ENCODE data around the gene CD86.

The CD86 gene

DNA sequence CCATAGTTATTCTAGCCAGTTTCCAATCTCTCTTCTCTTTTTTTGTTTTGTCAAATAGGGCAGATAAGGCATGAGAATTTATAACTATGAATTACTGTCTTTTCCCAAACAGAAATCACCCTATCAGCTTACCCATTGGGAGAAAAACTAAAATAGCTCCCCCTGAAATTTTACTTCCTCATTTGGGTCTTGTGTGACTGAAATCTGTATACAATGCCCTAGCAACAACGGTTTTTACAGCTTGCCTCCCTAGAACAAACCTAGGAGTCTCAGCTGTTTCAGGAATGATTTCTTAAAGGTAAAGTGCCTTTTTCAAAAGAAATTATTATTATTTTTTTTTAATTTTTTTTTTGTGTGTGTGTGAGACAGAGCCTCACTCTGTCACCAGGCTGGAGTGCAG lies 56.8 kb downstream of the CD86 start:
- peaks cover 8% of the 10 kb centered on the region for H3K9me3 Mint-ChIP-seq
- H3K4me1 Mint-ChIP-seq, result no peaks in the 10 kb centered on the region
- H3K27ac Mint-ChIP-seq, result no peak overlapping the region
- TF ChIP-seq, protein P1, sequence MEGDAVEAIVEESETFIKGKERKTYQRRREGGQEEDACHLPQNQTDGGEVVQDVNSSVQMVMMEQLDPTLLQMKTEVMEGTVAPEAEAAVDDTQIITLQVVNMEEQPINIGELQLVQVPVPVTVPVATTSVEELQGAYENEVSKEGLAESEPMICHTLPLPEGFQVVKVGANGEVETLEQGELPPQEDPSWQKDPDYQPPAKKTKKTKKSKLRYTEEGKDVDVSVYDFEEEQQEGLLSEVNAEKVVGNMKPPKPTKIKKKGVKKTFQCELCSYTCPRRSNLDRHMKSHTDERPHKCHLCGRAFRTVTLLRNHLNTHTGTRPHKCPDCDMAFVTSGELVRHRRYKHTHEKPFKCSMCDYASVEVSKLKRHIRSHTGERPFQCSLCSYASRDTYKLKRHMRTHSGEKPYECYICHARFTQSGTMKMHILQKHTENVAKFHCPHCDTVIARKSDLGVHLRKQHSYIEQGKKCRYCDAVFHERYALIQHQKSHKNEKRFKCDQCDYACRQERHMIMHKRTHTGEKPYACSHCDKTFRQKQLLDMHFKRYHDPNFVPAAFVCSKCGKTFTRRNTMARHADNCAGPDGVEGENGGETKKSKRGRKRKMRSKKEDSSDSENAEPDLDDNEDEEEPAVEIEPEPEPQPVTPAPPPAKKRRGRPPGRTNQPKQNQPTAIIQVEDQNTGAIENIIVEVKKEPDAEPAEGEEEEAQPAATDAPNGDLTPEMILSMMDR (IDR thresholded peaks at IDR 0.05), result no peak
- H3K36me3 Mint-ChIP-seq (ENCODE audit: low read depth), result no peaks in the 10 kb centered on the region
- H3K27me3 Mint-ChIP-seq (ENCODE audit: low read depth, poor library complexity), result peaks cover 7% of the 10 kb centered on the region
- no peak for DNase-seq
- no peak overlapping the region for H3K4me3 Mint-ChIP-seq

DNA sequence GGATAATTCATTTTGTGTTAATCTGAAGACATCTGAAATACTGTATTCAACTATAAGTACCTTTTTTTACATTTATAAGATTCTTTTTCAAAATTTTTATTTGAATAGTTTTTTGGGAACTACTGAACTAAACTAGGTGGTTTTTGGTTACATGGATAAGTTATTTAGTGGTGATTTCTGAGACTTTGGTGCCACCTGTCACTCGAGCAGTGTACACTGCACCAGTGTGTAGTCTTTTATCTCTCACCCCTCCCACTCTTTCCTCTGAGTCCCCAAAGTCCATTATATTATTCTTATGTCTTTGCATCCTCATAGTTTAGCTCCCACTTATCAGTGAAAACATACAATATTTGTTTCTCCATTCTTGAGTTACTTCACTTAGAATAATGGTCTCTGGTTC lies 57.6 kb downstream of the CD86 start:
- TF ChIP-seq, protein P1 (IDR thresholded peaks at IDR 0.05), result no peak
- H3K9me3 Mint-ChIP-seq, result peaks cover 8% of the 10 kb centered on the region
- DNase-seq, result no peak
- H3K4me3 Mint-ChIP-seq, result no peak overlapping the region
- H3K36me3 Mint-ChIP-seq (ENCODE audit: low read depth), result no peaks in the 10 kb centered on the region
- peaks cover 8% of the 10 kb centered on the region for H3K27me3 Mint-ChIP-seq (ENCODE audit: low read depth, poor library complexity)
- no peak overlapping the region for H3K27ac Mint-ChIP-seq
- H3K4me1 Mint-ChIP-seq, result no peaks in the 10 kb centered on the region

DNA sequence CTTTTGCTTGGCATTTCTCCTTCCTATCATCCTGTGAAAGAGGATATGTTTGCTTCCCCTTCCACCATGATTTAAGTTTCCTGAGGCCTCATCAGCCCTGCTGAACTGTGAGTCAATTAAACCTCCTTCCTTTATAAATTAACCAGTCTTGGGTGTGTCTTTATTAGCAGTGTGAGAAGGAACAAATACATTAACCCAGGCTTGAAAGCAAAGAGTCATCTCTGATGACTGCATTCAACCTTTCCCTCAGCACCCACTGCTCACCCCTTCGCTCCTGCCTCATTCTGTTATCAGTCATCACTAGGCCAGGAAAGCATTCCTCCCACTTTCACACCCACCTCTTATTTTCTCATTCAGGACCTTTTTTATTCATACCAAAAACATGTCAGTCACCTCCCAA lies 68.7 kb downstream of the CD86 start:
- Mint-ChIP-seq H3K4me1 (no peaks in the 10 kb centered on the region), H3K27me3 (ENCODE audit: low read depth, poor library complexity) (peaks cover 6% of the 10 kb centered on the region), H3K9me3 (peaks cover 23% of the 10 kb centered on the region), H3K27ac (no peak overlapping the region), H3K4me3 (no peak overlapping the region), H3K36me3 (ENCODE audit: low read depth) (no peaks in the 10 kb centered on the region)
- no peak for DNase-seq
- TF ChIP-seq, protein P1 (IDR thresholded peaks at IDR 0.05), result no peak

DNA sequence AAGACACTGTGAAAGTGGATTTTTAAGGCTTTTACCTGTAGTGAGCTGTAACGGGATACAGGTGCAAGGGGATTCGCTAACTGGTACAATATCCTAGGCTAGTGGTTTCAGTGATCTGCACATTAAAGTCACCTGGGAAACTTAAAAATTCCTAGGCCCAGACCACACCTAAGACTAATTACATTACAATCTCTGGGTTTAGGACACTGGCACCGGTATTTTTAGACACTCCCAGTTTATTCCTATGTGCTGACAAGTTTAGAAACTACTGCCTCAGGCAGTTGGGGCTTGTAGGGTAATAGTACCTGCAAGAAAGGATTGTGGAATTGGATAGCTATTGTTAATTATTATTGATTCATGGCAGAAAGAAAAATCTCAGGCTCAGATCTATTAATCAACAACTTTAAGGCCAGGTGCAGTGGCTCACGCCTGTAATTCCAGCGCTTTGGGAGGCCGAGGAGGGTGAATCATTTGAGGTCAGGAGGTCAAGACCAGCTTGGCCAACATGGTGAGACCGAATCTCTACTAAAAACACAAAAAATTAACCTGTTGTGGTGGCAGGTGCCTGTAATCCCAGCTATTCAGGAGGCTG lies 77.9 kb downstream of the CD86 start:
- TF ChIP-seq, protein P1 (IDR thresholded peaks at IDR 0.05), result no peak
- no peak overlapping the region for H3K4me3 Mint-ChIP-seq
- peaks cover 11% of the 10 kb centered on the region for H3K27me3 Mint-ChIP-seq (ENCODE audit: low read depth, poor library complexity)
- DNase-seq, result no peak
- H3K36me3 Mint-ChIP-seq (ENCODE audit: low read depth), result no peaks in the 10 kb centered on the region
- H3K4me1 Mint-ChIP-seq, result no peaks in the 10 kb centered on the region
- peaks cover 19% of the 10 kb centered on the region for H3K9me3 Mint-ChIP-seq
- H3K27ac Mint-ChIP-seq, result no peak overlapping the region

DNA sequence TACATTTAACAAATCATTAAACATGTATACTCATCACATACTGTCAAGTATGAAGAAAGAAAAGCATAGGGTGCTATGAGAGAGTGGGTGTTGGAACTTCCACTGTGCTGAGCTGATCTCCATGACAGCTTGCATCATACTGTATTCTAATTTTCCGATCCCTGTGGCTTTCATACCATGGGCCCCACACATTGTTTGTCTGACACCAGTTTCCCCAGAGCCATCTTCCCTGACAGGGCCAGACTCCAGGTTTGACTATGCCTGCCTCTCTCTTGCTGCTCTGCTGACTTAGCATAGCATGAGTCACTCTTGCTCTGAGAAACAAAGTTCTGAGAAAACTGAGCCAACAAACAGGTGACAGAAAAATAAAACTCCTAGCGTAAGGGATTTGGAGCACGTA lies 91.3 kb downstream of the CD86 start:
- Mint-ChIP-seq H3K27ac (no peak overlapping the region), H3K4me1 (no peaks in the 10 kb centered on the region), H3K36me3 (ENCODE audit: low read depth) (peaks cover 4% of the 10 kb centered on the region), H3K9me3 (peaks cover 25% of the 10 kb centered on the region), H3K27me3 (ENCODE audit: low read depth, poor library complexity) (peaks cover 5% of the 10 kb centered on the region), H3K4me3 (no peak overlapping the region)
- TF ChIP-seq, protein P1 (IDR thresholded peaks at IDR 0.05), result no peak
- DNase-seq, result no peak

DNA sequence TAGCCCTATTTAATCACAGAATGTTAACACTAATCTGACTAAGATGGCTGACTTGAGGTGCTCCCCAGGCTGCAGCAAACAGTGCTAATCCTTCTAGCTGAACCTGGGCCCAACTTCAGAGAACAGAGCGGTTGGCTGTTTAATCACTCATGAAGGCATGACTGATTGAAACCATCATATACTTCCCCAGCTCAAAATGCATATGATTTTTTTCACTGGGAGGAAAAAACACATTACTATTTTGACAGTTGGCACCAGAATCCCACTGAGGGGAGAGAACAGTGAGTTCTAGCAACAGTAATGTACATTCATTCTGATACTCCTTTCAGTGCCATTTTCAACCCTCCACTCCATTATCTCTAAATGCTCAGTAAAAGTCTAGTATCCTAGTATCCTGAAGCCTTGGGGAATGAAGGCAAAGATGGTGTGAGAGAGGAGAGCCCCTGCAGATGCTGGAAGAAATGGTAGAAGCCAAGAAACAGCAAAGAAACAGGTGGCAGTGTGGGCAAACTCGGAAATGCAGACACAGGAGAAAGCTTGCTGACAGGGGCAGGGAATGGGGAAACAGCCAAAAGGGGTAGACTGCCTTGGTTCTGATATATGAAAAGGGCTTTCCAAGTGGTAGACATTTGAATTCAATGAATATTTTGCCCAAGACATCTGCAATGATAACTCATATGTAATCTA lies 93.9 kb downstream of the CD86 start:
- no peak overlapping the region for H3K27ac Mint-ChIP-seq

More for the DNA sequence above, 93.9 kb downstream of the CD86 start:
- TF ChIP-seq, protein P1 (IDR thresholded peaks at IDR 0.05), result no peak
- no peak overlapping the region for H3K4me3 Mint-ChIP-seq
- peaks cover 4% of the 10 kb centered on the region for H3K27me3 Mint-ChIP-seq (ENCODE audit: low read depth, poor library complexity)
- DNase-seq, result no peak
- H3K4me1 Mint-ChIP-seq, result no peaks in the 10 kb centered on the region
- H3K9me3 Mint-ChIP-seq, result peaks cover 12% of the 10 kb centered on the region
- no peaks in the 10 kb centered on the region for H3K36me3 Mint-ChIP-seq (ENCODE audit: low read depth)

Data from nephron progenitor cell (in vitro differentiated cells).